Aorta (tissue), 5 donors: ENCODE measurements around the gene MBD3. TPM values are rescaled to one million over a fixed set of nuclear protein-coding genes. Genes with fewer than 3 reads are reported as not detected.
"Not testable (repeated sequence)": the region's sequence is repeated elsewhere in the genome, so short reads cannot be mapped to it uniquely, and the experiment has no call there.

ENCODE experiments used
- ATAC-seq: fragments of 200-7000 bp; cut with Tn5 transposase; one replicate; pipeline ENCODE4 v1.9.1; 2022; ENCODE audit warnings: moderate library complexity; ENCODE audit not compliant: low FRiP score
- DNase-seq, 2 donors: peaks; one replicate each; pipeline ENCODE4 v3.0.0-alpha.2; 2020
- H3K27ac ChIP-seq, 2 donors: one replicate each; pipeline ENCODE4 v1.5.1; 2013; ENCODE audit warnings: low read length in 2 of 2, mild to moderate bottlenecking in 2 of 2, moderate library complexity in 2 of 2, control low read depth in 1 of 2, inconsistent platforms in 1 of 2, low read depth in 1 of 2
- H3K27me3 ChIP-seq, 2 donors: one replicate each; pipeline ENCODE4 v1.6.1; 2013; ENCODE audit warnings: control low read depth in 1 of 2, low read length in 1 of 2, mild to moderate bottlenecking in 1 of 2, moderate library complexity in 1 of 2; ENCODE audit not compliant: insufficient read depth in 2 of 2, control insufficient read depth in 1 of 2
- H3K36me3 ChIP-seq, 2 donors: one replicate each; pipeline ENCODE4 v1.6.1; 2013; ENCODE audit warnings: control low read depth in 1 of 2, low read length in 1 of 2, mild to moderate bottlenecking in 1 of 2; ENCODE audit not compliant: insufficient read depth in 2 of 2, control insufficient read depth in 1 of 2
- H3K4me1 ChIP-seq, 2 donors: one replicate each; pipeline ENCODE4 v1.6.1; 2013; ENCODE audit warnings: low read length in 2 of 2, control low read depth in 1 of 2, mild to moderate bottlenecking in 1 of 2, moderate library complexity in 1 of 2; ENCODE audit not compliant: insufficient read depth in 2 of 2, control insufficient read depth in 1 of 2
- H3K4me3 ChIP-seq, 2 donors: one replicate each; pipeline ENCODE4 v1.5.1; 2013; ENCODE audit warnings: low read length in 2 of 2, control low read depth in 1 of 2, mild to moderate bottlenecking in 1 of 2
- H3K9me3 ChIP-seq: one replicate; pipeline ENCODE4 v1.6.1; 2013; ENCODE audit warnings: mild to moderate bottlenecking, low read length; ENCODE audit not compliant: control insufficient read depth
- WGBS, 2 donors: extraction: QIAGEN DNeasy Blood & Tissue Kit; methylation state at CpG; one replicate each; pipeline ENCODE4 v1.1.7; 2013; 5-methylcytosine and 5-hydroxymethylcytosine counted together
- intact Hi-C, 2 donors: fragments of 100-400 bp; cut with DNase I; formaldehyde crosslinking; loops; one replicate each; pipeline versions ENCODE4 v1.14.2 to v1.15.0; 2022
- polyA plus RNA-seq, 2 donors: library from polyadenylated mRNA; stranded (reverse); fragments of 200-250 nt; gene quantifications; one replicate each; pipeline ENCODE4 v1.2.3, GENCODE V29; 2013
- total RNA-seq, 2 donors: library from RNA; stranded (reverse); fragmentation: NEBNext Ultra II Directional; extraction: Animal tissue kit (Norgen Biotek cat#: 25700); gene quantifications; one replicate each; pipeline ENCODE4 v1.2.1, GENCODE V29; 2021
- donor health status: healthy with polysubstance abuse.
- donor health status: Bipolar disorder and iron deficiency.
- donor health status: DM: no; HTN: no; CAD: no.
- donor health status: DM: no; HTN: no; CAD: no.
- donor health status: DM: yes; HTN: yes; CAD: no.

Gene MBD3
- total and polyA plus RNA-seq, 4 donors: 37.6 to 106 (median 62.1) TPM

GRCh38 chr19:1551068-1552040 lies 41.3 kb downstream of the MBD3 start:
- H3K27me3 ChIP-seq: no peaks in the 10 kb centered on the region
- H3K4me3 ChIP-seq: no peak overlapping the region
- H3K27ac ChIP-seq: no peak overlapping the region
- WGBS, 2 donors: 88 to 91% methylated on average over 17 of the region's 17 CpGs
- peaks cover 0 to 2% of the 10 kb centered on the region in 2 donors for H3K36me3 ChIP-seq
- intact Hi-C loops: no loop called here
- no peaks in the 10 kb centered on the region for H3K9me3 ChIP-seq
- no peaks in the 10 kb centered on the region for H3K4me1 ChIP-seq
- DNase-seq (no peak), ATAC-seq (no peak)

GRCh38 chr19:1549332-1549945 lies 43.2 kb downstream of the MBD3 start:
- H3K9me3 ChIP-seq: no peaks in the 10 kb centered on the region
- H3K4me1 ChIP-seq: no peaks in the 10 kb centered on the region
- WGBS, 2 donors: 86 to 95% methylated on average over 4 of the region's 4 CpGs
- no peaks in the 10 kb centered on the region for H3K27me3 ChIP-seq
- no peak for DNase-seq
- no peak for ATAC-seq
- H3K4me3 ChIP-seq: no peak overlapping the region
- H3K36me3 ChIP-seq: no peaks in the 10 kb centered on the region
- intact Hi-C loops: loop anchor here (5.0 to 10.0 kb wide), 2 partner anchors 123 to 275 kb away; no protein-coding TSS in a partner anchor
- no peak overlapping the region for H3K27ac ChIP-seq

DNA sequence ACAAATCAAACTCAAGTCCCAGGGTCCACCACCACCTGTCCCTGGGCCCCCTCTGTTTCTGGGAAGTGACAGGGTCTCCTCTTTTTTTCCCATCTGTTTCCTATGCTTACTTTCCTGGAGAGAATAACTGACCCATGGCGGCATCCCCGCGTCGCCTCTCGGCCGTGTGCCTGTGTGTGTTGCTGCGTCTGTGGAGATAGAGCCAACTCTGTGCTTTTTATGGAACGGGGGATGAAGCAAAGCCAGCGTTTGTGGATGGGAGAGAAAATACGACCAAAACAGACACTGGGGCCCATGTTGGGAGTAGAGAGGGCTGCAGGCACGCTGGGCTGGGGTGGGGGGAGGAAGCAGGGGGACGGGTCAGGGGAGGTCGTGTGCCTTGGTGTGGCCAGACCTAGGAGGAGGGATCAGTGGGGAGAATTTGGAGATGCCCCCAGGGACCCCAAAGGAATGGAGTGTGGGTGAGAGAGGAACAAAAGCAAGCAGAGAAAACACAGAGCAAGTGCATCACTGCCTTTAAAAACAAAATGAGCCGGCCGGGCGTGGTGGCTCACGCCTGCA lies 52.2 kb downstream of the MBD3 start:
- peak in 1 of 2 donors; percentile 63 for DNase-seq
- Histone ChIP-seq H3K36me3 (no peaks in the 10 kb centered on the region), H3K27ac (no peak overlapping the region), H3K9me3 (no peaks in the 10 kb centered on the region), H3K4me3 (no peak overlapping the region), H3K4me1 (no peaks in the 10 kb centered on the region), H3K27me3 (no peaks in the 10 kb centered on the region)
- 4 to 6% methylated on average over 17 of the region's 17 CpGs for whole genome bisulfite sequencing, 2 donors
- ATAC-seq: peak; percentile 62
- intact Hi-C loops: loop anchor here in 1 of 2 donors (10.0 kb wide), 1 partner anchor 284 kb away; no protein-coding TSS in a partner anchor

DNA sequence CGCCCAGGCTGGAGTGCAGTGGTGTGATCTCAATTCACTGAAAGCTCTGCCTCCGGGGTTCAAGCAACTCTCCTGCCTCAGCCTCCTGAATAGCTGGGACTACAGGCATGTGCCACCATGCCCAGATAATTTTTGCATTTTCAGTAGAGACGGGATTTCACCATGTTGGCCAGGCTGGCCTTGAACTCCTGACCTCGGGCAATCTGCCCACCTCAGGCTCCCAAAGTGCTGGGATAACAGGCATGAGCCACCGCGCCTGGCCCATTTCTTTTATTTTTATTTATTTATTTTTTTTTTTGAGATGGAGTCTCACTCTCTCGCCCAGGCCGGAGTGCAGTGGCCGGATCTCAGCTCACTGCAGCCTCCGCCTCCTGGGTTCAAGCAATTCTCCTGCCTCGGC lies 52.9 kb downstream of the MBD3 start:
- H3K27ac ChIP-seq, ATAC-seq, H3K27me3 ChIP-seq, H3K9me3 ChIP-seq, H3K4me1 ChIP-seq, H3K36me3 ChIP-seq, H3K4me3 ChIP-seq: not testable (repeated sequence)
- DNase-seq: peak in 1 of 2 donors; percentile 33
- 76 to 83% methylated on average over 11 of the region's 11 CpGs for WGBS, 2 donors
- intact Hi-C loops: loop anchor here in 1 of 2 donors (10.0 kb wide), 1 partner anchor 285 kb away; no protein-coding TSS in a partner anchor

- no peak for ATAC-seq
- WGBS, 2 donors: 5 to 10% methylated on average over 15 of the region's 15 CpGs
Measured at GRCh38 chr19:1538978-1539377, 53.7 kb downstream of the MBD3 start.

DNA sequence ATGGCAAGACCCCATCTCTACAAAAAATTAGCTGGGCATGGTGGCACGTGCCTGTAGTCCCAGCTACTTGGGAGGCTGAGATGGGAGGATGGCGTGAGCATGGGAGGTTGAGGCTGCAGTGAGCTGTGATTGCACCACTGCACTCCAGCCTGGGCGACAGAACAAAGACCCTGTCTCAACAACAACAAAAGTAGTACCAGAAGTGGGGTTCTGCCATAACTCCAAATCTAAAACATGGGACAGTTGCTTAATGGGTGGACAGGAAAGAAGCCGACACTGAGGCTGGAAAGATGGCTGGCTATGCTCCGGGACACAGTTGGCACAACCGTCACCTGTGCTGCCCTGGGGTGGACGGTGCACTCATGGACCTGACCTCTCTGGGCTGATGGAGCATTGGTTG lies 57.0 kb downstream of the MBD3 start:
- H3K27ac ChIP-seq, DNase-seq, ATAC-seq, intact Hi-C loops, H3K27me3 ChIP-seq, H3K36me3 ChIP-seq, H3K4me1 ChIP-seq, H3K9me3 ChIP-seq, H3K4me3 ChIP-seq: not testable (repeated sequence)
- WGBS, 2 donors: 95 to 97% methylated on average over 7 of the region's 7 CpGs

More at GRCh38 chr19:1538978-1539377, 53.7 kb downstream of the MBD3 start:
- Histone ChIP-seq H3K36me3 (no peaks in the 10 kb centered on the region), H3K4me1 (no peaks in the 10 kb centered on the region), H3K27me3 (no peaks in the 10 kb centered on the region), H3K9me3 (no peaks in the 10 kb centered on the region), H3K27ac (no peak overlapping the region), H3K4me3 (no peak overlapping the region)
- DNase-seq: no peak
- intact Hi-C loops: no loop called here

- 80 to 91% methylated on average over 14 of the region's 14 CpGs for WGBS, 2 donors
- ATAC-seq (no peak), DNase-seq (no peak)
- no peaks in the 10 kb centered on the region for H3K4me1 ChIP-seq
- H3K9me3 ChIP-seq: no peaks in the 10 kb centered on the region
- no peak overlapping the region for H3K4me3 ChIP-seq
- intact Hi-C loops: no loop called here
- no peak overlapping the region for H3K27ac ChIP-seq
- H3K27me3 ChIP-seq: no peaks in the 10 kb centered on the region
- H3K36me3 ChIP-seq: no peaks in the 10 kb centered on the region
Measured at GRCh38 chr19:1534972-1535371, 57.7 kb downstream of the MBD3 start.

- no peaks in the 10 kb centered on the region for H3K9me3 ChIP-seq
- H3K27ac ChIP-seq: no peak overlapping the region
- 75 to 76% methylated on average over 21 to 23 of the region's 23 CpGs for WGBS, 2 donors
- intact Hi-C loops: no loop called here
- no peaks in the 10 kb centered on the region for H3K4me1 ChIP-seq
- H3K36me3 ChIP-seq: no peaks in the 10 kb centered on the region
- no peaks in the 10 kb centered on the region for H3K27me3 ChIP-seq
- no peak for ATAC-seq
- H3K4me3 ChIP-seq: no peak overlapping the region
- DNase-seq: peak in 1 of 2 donors; percentile 38
Measured at GRCh38 chr19:1533510-1534150, 59.0 kb downstream of the MBD3 start.
